SK-N-SH (cell line): ENCODE measurements around the gene BARX1. TPM values are rescaled to one million over a fixed set of nuclear protein-coding genes. Genes with fewer than 3 reads are reported as not detected.

Source experiments
- CTCF ChIA-PET: fragments of 300-600, 350-600 bp; formaldehyde crosslinking; extraction: SDS; loops from one replicate; lab custom pipeline; 2021; lab: Yijun Ruan, JAX
- POLR2A ChIA-PET: fragments of 350-600 bp; sonication (Branson Sonifier 250); formaldehyde crosslinking; extraction: SDS; loops from one replicate; lab custom pipeline; 2020; ENCODE audit warnings: antibody characterized with exemption, inconsistent platforms; lab: Yijun Ruan, JAX
- DNase-seq: peaks from one replicate; pipeline ENCODE4 v3.0.0; 2012
- H2AFZ ChIP-seq: fragments of 200-600 bp; sonication (generic); 2 replicates; pipeline ENCODE4 v1.8.1; 2016; ENCODE audit warnings: antibody characterized with exemption, mild to moderate bottlenecking, low read depth
- H3F3A ChIP-seq: fragments of 200-600 bp; sonication (generic); replicated peaks from 2 replicates; pipeline ENCODE3; 2016; ENCODE audit warnings: antibody characterized with exemption, mild to moderate bottlenecking; ENCODE audit not compliant: insufficient read depth
- H3K27ac ChIP-seq, 2 experiments: fragments of 200-500 bp in 1 of 2; fragments of 200-600 bp in 1 of 2; sonication (Bioruptor generic) in 1 of 2; sonication (generic), shearing (Covaris generic) in 1 of 2; 2 replicates each; pipeline versions ENCODE4 v1.5.1 to v1.6.1; 2014 to 2016; ENCODE audit warnings: low read depth in 2 of 2, inconsistent platforms in 1 of 2, low read length in 1 of 2, mild to moderate bottlenecking in 1 of 2, mixed read lengths in 1 of 2
- H3K27me3 ChIP-seq: fragments of 200-600 bp; sonication (generic), shearing (Covaris generic); 2 replicates; pipeline ENCODE4 v1.6.1; 2016; ENCODE audit warnings: mixed run types; ENCODE audit not compliant: insufficient read depth
- H3K36me3 ChIP-seq, 2 experiments: fragments of 200-500 bp in 1 of 2; fragments of 200-600 bp in 1 of 2; sonication (Bioruptor generic) in 1 of 2; sonication (generic) in 1 of 2; replicated peaks in 1 of 2; 2 replicates each; pipeline versions ENCODE3 to v1.5.1; 2014 to 2016; ENCODE audit warnings: low read length in 1 of 2, mild to moderate bottlenecking in 1 of 2; ENCODE audit not compliant: insufficient read depth in 2 of 2, control insufficient read depth in 1 of 2
- H3K4me1 ChIP-seq, 2 experiments: fragments of 200-500 bp in 1 of 2; fragments of 200-600 bp in 1 of 2; sonication (Bioruptor generic) in 1 of 2; sonication (generic), shearing (Covaris generic) in 1 of 2; 2 replicates each; pipeline versions ENCODE4 v1.5.1 to v1.6.1; 2014 to 2016; ENCODE audit warnings: low read depth in 1 of 2, low read length in 1 of 2, mixed run types in 1 of 2; ENCODE audit not compliant: insufficient read depth in 2 of 2, control insufficient read depth in 1 of 2
- H3K4me2 ChIP-seq: fragments of 200-600 bp; sonication (generic), shearing (Covaris generic); 2 replicates; pipeline ENCODE4 v1.6.1; 2017; ENCODE audit warnings: mixed run types
- H3K4me3 ChIP-seq, 2 experiments: fragments of 200-500 bp in 1 of 2; fragments of 200-600 bp in 1 of 2; sonication (Bioruptor generic) in 1 of 2; sonication (generic), shearing (Covaris generic) in 1 of 2; 2 replicates each; pipeline versions ENCODE4 v1.5.1 to v1.8.1; 2014 to 2016; ENCODE audit warnings: low read depth in 2 of 2, inconsistent platforms in 1 of 2, low read length in 1 of 2, mild to moderate bottlenecking in 1 of 2, mixed read lengths in 1 of 2, moderate library complexity in 1 of 2
- H3K79me2 ChIP-seq: fragments of 200-600 bp; sonication (generic); 2 replicates; pipeline ENCODE4 v1.8.1; 2017; ENCODE audit warnings: mild to moderate bottlenecking; ENCODE audit not compliant: insufficient read depth
- H3K9ac ChIP-seq: fragments of 200-600 bp; sonication (generic); 2 replicates; pipeline ENCODE4 v1.6.1; 2017; ENCODE audit warnings: mixed run types
- H3K9me2 ChIP-seq: fragments of 200-600 bp; sonication (generic); 2 replicates; pipeline ENCODE4 v1.6.1; 2017; ENCODE audit warnings: mixed run types
- H3K9me3 ChIP-seq: fragments of 200-600 bp; sonication (generic); 2 replicates; pipeline ENCODE4 v1.6.1; 2017; ENCODE audit warnings: mixed run types, mild to moderate bottlenecking, moderate library complexity
- H4K20me1 ChIP-seq: fragments of 200-600 bp; sonication (generic); 2 replicates; pipeline ENCODE4 v1.6.1; 2017; ENCODE audit warnings: mild to moderate bottlenecking, mixed run types; ENCODE audit not compliant: insufficient read depth
- CHD2 ChIP-seq: fragments of 150-350 bp; IDR thresholded peaks from 2 replicates; pipeline ENCODE4 v1.6.1; 2018; ENCODE audit warnings: low read length; ENCODE audit not compliant: partially characterized antibody
- CTCF ChIP-seq: fragments of 200-600 bp; sonication (generic); IDR thresholded peaks from 2 replicates; pipeline ENCODE4 v1.6.1; 2017; ENCODE audit warnings: antibody characterized with exemption, mild to moderate bottlenecking, moderate library complexity
- EZH2phosphoT487 ChIP-seq: fragments of 200-600 bp; sonication (generic); IDR thresholded peaks from 2 replicates; pipeline ENCODE4 v1.6.1; 2017; ENCODE audit warnings: low read depth, mixed run types, mild to moderate bottlenecking, antibody characterized with exemption, moderate library complexity, borderline replicate concordance
- FOSL2 ChIP-seq: IDR thresholded peaks from 2 replicates; pipeline ENCODE4 v1.4.0; 2012; ENCODE audit warnings: low read depth, mild to moderate bottlenecking, moderate library complexity, borderline replicate concordance
- GATA2 ChIP-seq: sonication (generic); formaldehyde crosslinking; IDR thresholded peaks from 2 replicates; pipeline ENCODE4 v1.5.0; 2020; ENCODE audit warnings: mild to moderate bottlenecking, missing genetic modification reagents
- IRF3 ChIP-seq: fragments of 150-350 bp; IDR thresholded peaks from 2 replicates; pipeline ENCODE4 v1.6.1; 2016; ENCODE audit warnings: mild to moderate bottlenecking, low read depth, low read length
- MEF2A ChIP-seq: IDR thresholded peaks from 2 replicates; pipeline ENCODE4 v1.4.0; 2012; ENCODE audit warnings: low read depth, borderline replicate concordance
- MXI1 ChIP-seq: IDR thresholded peaks from 2 replicates; pipeline ENCODE4 v1.6.1; 2012; ENCODE audit warnings: mild to moderate bottlenecking, low read depth, low read length, improper control_type of control experiment
- NFIC ChIP-seq: IDR thresholded peaks from 2 replicates; pipeline ENCODE4 v1.4.0; 2012; ENCODE audit warnings: borderline replicate concordance
- POLR2AphosphoS5 ChIP-seq: IDR thresholded peaks from 2 replicates; pipeline ENCODE4 v1.6.1; 2012; ENCODE audit warnings: low read depth, low read length
- RAD21 ChIP-seq: IDR thresholded peaks from 2 replicates; pipeline ENCODE4 v1.6.1; 2012; ENCODE audit warnings: mild to moderate bottlenecking, low read length
- RFX5 ChIP-seq: IDR thresholded peaks from 2 replicates; pipeline ENCODE4 v1.6.1; 2012; ENCODE audit warnings: mild to moderate bottlenecking, improper control_type of control experiment, low read length
- SIN3A ChIP-seq: IDR thresholded peaks from 2 replicates; pipeline ENCODE4 v1.6.1; 2012; ENCODE audit warnings: low read depth, mild to moderate bottlenecking, low read length, moderate library complexity, borderline replicate concordance
- TEAD4 ChIP-seq: IDR thresholded peaks from 2 replicates; pipeline ENCODE4 v1.4.0; 2012; ENCODE audit warnings: mild to moderate bottlenecking, borderline replicate concordance; ENCODE audit not compliant: insufficient read depth
- USF1 ChIP-seq: IDR thresholded peaks from 2 replicates; pipeline ENCODE4 v1.4.0; 2012; ENCODE audit warnings: low read depth, borderline replicate concordance
- WGBS: methylation state at CpG from one replicate; pipeline ENCODE4 v1.1.6; 2017; ENCODE audit warnings: low lambda C conversion rate; 5-methylcytosine and 5-hydroxymethylcytosine counted together
- polyA plus RNA-seq, 3 experiments: library from polyadenylated mRNA; depleted of rRNA; stranded (reverse); fragments of >200 nt; gene quantifications; 2 replicates each; pipeline ENCODE4 v1.2.3, GENCODE V29; 2012

BARX1 gene
- polyA plus RNA-seq, 1 of the 3 experiments (the other 2 are of a cell fraction), result not detected

GRCh38 chr9:93909242-93909616 is 45.9 kb downstream of the BARX1 start:
- H2AFZ ChIP-seq, result no peak overlapping the region
- WGBS, result 45% methylated on average over 6 of the region's 6 CpGs
- H3K27me3 ChIP-seq, result no peaks in the 10 kb centered on the region
- no peaks in the 10 kb centered on the region for H3K9me3 ChIP-seq
- no peaks in the 10 kb centered on the region for H3F3A ChIP-seq
- no peak overlapping the region for H3K4me2 ChIP-seq
- H3K9ac ChIP-seq, result no peak overlapping the region
- H3K27ac ChIP-seq, result no peak overlapping the region
- no peaks in the 10 kb centered on the region for H3K4me1 ChIP-seq
- no peaks in the 10 kb centered on the region for H3K79me2 ChIP-seq
- ChIA-PET CTCF (interaction anchor here (0.8 kb wide), 1 partner anchor 304 kb away, joined by 4 read pairs; no protein-coding TSS in a partner anchor), POLR2A (no interaction called here)
- no peaks in the 10 kb centered on the region for H3K36me3 ChIP-seq
- H4K20me1 ChIP-seq, result no peaks in the 10 kb centered on the region
- TF ChIP-seq FOSL2 (no peak), EZH2phosphoT487 (no peak), POLR2AphosphoS5 (no peak), IRF3 (no peak), MXI1 (no peak), NFIC (no peak), CHD2 (no peak), MEF2A (no peak), SIN3A (no peak), GATA2 (CRISPR knock-in tag) (no peak), RAD21 (no peak), RFX5 (no peak), CTCF (no peak)
- H3K9me2 ChIP-seq, result no peaks in the 10 kb centered on the region
- no peak overlapping the region for H3K4me3 ChIP-seq
- no peak for DNase-seq

- WGBS, result 24% methylated on average over 14 of the region's 15 CpGs
- no peaks in the 10 kb centered on the region for H3F3A ChIP-seq
- no peaks in the 10 kb centered on the region for H3K79me2 ChIP-seq
- H3K27ac ChIP-seq, result no peak overlapping the region
- H3K9me3 ChIP-seq, result no peaks in the 10 kb centered on the region
- CTCF ChIA-PET, result no interaction called here
- TF ChIP-seq TEAD4, result no peak
- TF ChIP-seq USF1, result no peak
- no peak for TF ChIP-seq MXI1
- TF ChIP-seq, all 33 proteins: peak for 0
- H3K4me2 ChIP-seq, result no peak overlapping the region
- H3K4me3 ChIP-seq, result no peak overlapping the region
- no peaks in the 10 kb centered on the region for H3K9me2 ChIP-seq
- POLR2A ChIA-PET, result no interaction called here
- DNase-seq, result peak; percentile 45
- no peak overlapping the region for H3K9ac ChIP-seq
- H3K27me3 ChIP-seq, result no peaks in the 10 kb centered on the region
- no peaks in the 10 kb centered on the region for H3K4me1 ChIP-seq
- no peak overlapping the region for H2AFZ ChIP-seq
- no peaks in the 10 kb centered on the region for H4K20me1 ChIP-seq
- H3K36me3 ChIP-seq, result no peaks in the 10 kb centered on the region
These were observed 46.4 kb downstream of the BARX1 start for GRCh38 chr9:93908591-93909241.
